Choroid plexus epithelial cell (primary cell): Measurements from ENCODE around the gene ARL15.

Experiments
- DNase-seq: peaks from one replicate; pipeline ENCODE4 v3.0.0-alpha.2; 2010; ENCODE audit warnings: low read depth
- H3K4me3 ChIP-seq: 2 replicates; pipeline ENCODE4 v1.5.1; 2011; ENCODE audit warnings: low read depth, mild to moderate bottlenecking, control low read depth, low read length, moderate library complexity
- CTCF ChIP-seq: conservative IDR thresholded peaks from 2 replicates; pipeline ENCODE4 v1.5.1; 2011; ENCODE audit warnings: low read depth, mild to moderate bottlenecking, control low read depth, inconsistent platforms, low read length, moderate library complexity

ARL15 gene

GRCh38 chr5:54040804-54041203 is 269.6 kb downstream of the ARL15 start:
- TF ChIP-seq CTCF: no peak
- no peak overlapping the region for H3K4me3 ChIP-seq
- DNase-seq: no peak

DNA sequence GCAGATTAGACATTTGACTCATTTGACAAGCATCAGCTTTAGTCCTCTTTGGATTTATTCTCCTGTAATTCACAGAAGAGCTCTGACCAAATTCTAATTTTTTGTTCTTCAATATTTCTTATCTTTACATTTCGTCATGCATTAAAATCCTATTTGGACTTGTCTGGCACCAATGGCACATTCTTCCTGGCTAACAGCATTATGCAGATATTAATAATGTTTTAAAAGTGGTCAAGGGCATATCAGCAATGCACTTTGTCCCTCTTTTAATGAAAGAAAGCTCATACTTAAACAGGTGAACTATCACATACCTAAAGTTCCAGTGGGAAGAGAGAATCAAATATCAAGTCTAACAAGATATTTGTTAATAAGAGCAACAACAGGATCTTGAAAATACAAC is 270.4 kb downstream of the ARL15 start:
- no peak for DNase-seq
- no peak overlapping the region for H3K4me3 ChIP-seq
- no peak for TF ChIP-seq CTCF

DNA sequence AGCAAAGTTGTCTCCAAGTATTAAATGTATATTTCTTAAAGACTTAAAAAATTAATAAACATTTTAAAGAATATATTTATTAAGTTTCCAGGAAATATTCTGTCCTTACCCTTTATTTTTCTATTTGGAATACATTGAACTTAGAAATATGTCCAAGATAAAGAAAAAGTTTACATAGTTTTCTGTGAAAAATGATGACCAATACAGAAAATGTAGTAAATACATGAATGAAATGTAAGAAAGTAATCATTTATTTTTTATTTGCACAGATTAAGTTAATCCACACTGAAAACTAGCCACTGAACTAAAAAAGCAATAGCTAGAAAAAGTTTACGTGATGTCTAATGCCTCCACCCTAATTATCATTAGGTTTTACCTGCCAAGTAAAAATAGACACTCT is 273.2 kb downstream of the ARL15 start:
- DNase-seq: no peak
- TF ChIP-seq CTCF: no peak
- H3K4me3 ChIP-seq: no peak overlapping the region

DNA sequence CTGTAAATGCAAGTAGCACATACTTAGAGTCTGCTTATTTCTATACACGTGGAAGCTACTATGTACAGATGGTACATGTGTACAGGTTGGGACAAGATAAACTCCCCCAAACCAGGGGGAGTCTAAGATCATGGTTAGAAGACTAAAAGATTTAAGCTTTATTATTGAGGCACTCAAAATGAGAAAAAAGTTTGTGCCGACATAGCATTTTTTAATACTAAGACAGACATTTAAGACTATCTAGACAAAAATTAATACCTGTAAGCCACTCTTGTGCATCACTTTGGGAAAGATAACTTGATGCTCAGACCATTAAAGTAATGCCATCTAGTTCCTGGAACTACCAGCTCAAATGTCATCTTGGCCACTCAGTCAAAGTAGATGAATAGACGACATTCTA is 279.4 kb downstream of the ARL15 start:
- H3K4me3 ChIP-seq: no peak overlapping the region
- no peak for DNase-seq
- TF ChIP-seq CTCF: no peak

DNA sequence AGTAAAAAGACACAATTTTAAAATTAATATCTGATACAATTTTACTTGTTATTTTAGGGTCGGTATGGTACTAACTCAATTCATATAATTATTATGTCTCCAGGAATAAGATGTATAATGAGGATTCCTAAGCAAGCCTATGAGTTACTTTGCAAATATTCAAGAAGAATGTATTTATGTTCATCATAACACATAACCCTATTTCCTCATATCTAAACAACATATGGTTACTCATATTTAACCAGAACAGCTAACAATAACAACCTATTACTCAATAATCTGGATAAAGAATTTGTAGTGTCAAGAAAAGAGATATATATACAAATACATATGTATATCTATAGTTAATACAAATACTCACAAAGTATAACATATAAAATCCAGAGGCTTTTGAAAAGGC is 285.9 kb downstream of the ARL15 start:
- DNase-seq: peak; percentile 80
- no peak for TF ChIP-seq CTCF

DNA sequence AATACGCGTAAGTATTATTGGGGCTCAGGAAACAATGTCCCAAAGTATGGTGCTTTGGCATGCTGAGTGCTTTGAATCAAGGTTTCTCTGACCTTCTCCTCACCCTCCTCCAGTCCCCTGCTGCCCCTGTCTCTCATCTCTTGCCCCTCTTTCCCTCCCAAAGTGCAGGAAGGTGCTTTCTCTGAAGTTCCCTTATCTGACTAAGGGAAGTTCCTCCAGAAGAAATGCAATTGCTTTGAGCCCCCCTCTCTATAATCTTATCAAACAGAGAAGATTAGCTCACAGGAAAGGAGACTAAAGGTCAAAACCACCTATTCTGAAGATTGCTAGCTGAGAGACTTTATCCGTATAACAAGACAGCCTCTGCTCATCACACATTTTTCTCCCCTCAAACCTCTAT is 288.1 kb downstream of the ARL15 start:
- no peak for TF ChIP-seq CTCF
- H3K4me3 ChIP-seq: no peak overlapping the region

More for the DNA sequence above, 285.9 kb downstream of the ARL15 start:
- H3K4me3 ChIP-seq: no peak overlapping the region

DNA sequence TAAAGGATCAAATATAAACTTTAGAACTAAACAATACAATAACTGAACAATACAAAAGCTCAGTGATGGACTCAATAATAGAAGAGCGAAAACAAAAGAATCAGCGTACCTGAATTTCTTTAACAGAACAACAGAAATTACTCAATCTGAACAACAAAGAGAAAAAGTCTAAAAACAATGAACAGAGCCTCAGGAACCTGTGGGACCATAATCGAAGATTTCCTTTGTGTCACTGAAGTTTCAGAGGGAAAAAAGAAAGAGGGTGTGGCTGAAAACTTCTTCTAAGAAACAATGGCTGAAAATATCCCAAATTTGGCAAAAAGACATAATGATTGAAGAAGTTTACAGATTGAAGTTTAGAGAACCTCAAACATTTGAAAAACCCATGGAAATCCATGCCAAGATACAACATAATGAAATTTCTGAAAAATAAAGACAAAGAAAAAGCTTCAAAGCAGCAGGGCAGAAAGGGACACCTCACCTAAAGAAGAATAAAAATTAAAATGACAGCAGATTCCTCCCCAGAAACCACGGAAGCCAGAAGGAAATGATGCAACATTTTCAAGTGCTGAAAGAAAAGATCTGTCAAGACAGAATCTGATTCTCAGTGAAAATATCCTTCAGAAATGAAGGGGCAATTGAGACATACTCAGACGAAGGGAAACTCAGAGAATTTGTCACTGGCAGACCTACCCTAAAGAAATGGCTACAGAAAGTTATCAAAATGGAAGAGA is 288.8 kb downstream of the ARL15 start:
- no peak overlapping the region for H3K4me3 ChIP-seq
- DNase-seq: peak; percentile 66
- TF ChIP-seq CTCF: no peak

More for the DNA sequence above, 288.1 kb downstream of the ARL15 start:
- DNase-seq: no peak
